Measurements from ENCODE around the gene TMCO5A. TPM values are rescaled to one million over a fixed set of nuclear protein-coding genes. Genes with fewer than 3 reads are reported as not detected.

The TMCO5A gene
- total and polyA plus RNA-seq, 4 donors = 0.07 to 0.30 TPM; not detected in 2

DNA sequence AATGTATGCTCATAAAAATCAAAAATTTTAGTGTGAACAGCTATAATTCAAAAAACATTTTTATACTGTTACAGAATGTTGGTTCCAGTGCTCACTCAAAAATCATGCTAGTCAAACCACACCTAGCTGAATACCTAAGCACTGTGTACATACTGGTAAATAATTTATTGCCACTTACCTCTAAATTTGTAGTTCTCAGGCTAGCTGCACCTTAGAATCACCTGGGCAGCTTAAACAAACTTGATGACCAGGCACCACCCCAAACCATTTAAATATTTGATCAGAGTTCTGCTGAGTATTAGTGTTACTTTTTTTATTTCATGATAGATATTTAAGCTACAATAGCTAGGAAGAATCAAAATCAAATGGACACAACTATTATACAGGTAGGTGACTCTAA, 32.3 kb upstream of the TMCO5A start:
- ATAC-seq (ENCODE audit: insufficient read depth, low FRiP score) (peak; percentile 72), DNase-seq (peak in 1 of 3 donors; percentile 45)
- Histone ChIP-seq H3K4me3 (no peak overlapping the region), H3K27ac (ENCODE audit: low read depth in 1 of 2, low read length in 1 of 2) (no peak overlapping the region), H3K9me3 (ENCODE audit: control insufficient read depth in 4 of 4, insufficient read depth in 3 of 4, low read length in 3 of 4) (no peaks in the 10 kb centered on the region), H3K36me3 (ENCODE audit: control insufficient read depth in 4 of 4, insufficient read depth in 4 of 4, low read length in 4 of 4) (no peaks in the 10 kb centered on the region), H3K9ac (ENCODE audit: insufficient read depth in 1 of 2, low read length in 2 of 2) (no peak overlapping the region), H3K27me3 (ENCODE audit: control insufficient read depth in 3 of 3, insufficient read depth in 3 of 3, low read length in 2 of 3) (no peaks in the 10 kb centered on the region), H3K4me1 (ENCODE audit: control insufficient read depth in 5 of 5, insufficient read depth in 5 of 5, low read length in 5 of 5) (peaks cover 0 to 4% (median 0%) of the 10 kb centered on the region in 5 donors)
- TF ChIP-seq, protein P1, sequence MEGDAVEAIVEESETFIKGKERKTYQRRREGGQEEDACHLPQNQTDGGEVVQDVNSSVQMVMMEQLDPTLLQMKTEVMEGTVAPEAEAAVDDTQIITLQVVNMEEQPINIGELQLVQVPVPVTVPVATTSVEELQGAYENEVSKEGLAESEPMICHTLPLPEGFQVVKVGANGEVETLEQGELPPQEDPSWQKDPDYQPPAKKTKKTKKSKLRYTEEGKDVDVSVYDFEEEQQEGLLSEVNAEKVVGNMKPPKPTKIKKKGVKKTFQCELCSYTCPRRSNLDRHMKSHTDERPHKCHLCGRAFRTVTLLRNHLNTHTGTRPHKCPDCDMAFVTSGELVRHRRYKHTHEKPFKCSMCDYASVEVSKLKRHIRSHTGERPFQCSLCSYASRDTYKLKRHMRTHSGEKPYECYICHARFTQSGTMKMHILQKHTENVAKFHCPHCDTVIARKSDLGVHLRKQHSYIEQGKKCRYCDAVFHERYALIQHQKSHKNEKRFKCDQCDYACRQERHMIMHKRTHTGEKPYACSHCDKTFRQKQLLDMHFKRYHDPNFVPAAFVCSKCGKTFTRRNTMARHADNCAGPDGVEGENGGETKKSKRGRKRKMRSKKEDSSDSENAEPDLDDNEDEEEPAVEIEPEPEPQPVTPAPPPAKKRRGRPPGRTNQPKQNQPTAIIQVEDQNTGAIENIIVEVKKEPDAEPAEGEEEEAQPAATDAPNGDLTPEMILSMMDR (IDR thresholded peaks at IDR 0.05; ENCODE audit: control extremely low read depth, extremely low read depth) = no peak

DNA sequence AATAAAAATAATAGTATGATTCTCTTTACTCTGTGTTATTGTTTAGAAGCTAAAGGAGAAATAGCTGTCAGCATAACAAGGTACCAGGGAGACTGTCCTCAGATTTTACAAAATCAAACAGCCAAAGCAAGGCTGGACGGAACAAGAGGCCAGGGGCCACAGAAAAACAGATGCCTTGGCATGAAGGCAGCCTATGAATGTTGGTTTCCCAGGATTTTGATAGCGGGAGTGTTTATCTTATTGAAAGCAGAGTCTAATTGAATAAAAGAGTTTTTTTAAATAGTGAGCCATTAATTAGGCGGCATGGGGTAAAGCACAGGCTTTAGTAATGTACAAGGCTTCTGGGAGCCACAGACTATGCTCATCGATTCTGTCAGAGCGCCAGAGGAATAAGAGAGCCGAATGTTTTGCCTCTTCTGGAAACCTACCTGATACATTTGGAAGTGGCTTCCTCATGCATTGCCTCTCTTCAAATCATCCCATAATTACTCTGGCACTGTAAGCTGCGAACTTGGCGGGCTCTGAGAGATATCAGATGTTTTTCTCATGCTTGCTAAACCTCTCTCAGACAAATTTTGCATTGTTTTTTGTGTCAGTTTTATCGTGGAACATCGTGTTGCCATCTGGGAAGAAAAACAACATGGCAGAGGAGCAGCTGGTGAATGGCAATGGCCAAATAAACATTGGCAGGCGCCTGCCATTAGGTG, 30.4 kb upstream of the TMCO5A start:
- H3K27ac ChIP-seq (ENCODE audit: low read depth in 1 of 2, low read length in 1 of 2) = no peak overlapping the region
- H3K27me3 ChIP-seq (ENCODE audit: control insufficient read depth in 3 of 3, insufficient read depth in 3 of 3, low read length in 2 of 3) = no peaks in the 10 kb centered on the region
- peak in 2 of 3 donors; percentile 27 to 38 for DNase-seq
- no peak overlapping the region for H3K9ac ChIP-seq (ENCODE audit: insufficient read depth in 1 of 2, low read length in 2 of 2)
- 78 to 79% methylated on average over 11 of the region's 11 CpGs for WGBS, 2 donors
- TF ChIP-seq, protein P1 (IDR thresholded peaks at IDR 0.05; ENCODE audit: control extremely low read depth, extremely low read depth) = no peak
- no peak overlapping the region for H3K4me3 ChIP-seq
- H3K36me3 ChIP-seq (ENCODE audit: control insufficient read depth in 4 of 4, insufficient read depth in 4 of 4, low read length in 4 of 4) = no peaks in the 10 kb centered on the region
- no peaks in the 10 kb centered on the region for H3K9me3 ChIP-seq (ENCODE audit: control insufficient read depth in 4 of 4, insufficient read depth in 3 of 4, low read length in 3 of 4)
- no peak for ATAC-seq (ENCODE audit: insufficient read depth, low FRiP score)
- H3K4me1 ChIP-seq (ENCODE audit: control insufficient read depth in 5 of 5, insufficient read depth in 5 of 5, low read length in 5 of 5) = peaks cover 0 to 4% (median 0%) of the 10 kb centered on the region in 5 donors

DNA sequence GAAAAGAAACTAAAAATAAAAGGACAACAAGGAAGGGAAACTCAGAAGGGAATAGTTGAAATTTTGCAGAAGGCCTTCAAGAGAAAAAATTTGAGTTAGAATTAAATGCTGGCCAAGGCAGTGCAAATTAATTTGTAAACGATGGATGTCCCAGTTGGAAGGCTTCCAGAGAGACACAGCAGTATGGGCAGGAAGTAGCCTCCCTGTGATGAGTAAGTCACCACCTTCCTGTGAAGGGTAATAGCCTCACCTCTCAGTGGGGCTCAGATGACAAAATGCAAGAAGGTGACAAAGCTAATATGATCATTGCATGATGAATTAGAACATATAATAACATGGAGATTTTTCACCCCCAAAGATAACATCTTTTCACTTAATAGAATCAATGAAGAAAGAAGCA, 27.3 kb upstream of the TMCO5A start:
- no peaks in the 10 kb centered on the region for H3K36me3 ChIP-seq (ENCODE audit: control insufficient read depth in 4 of 4, insufficient read depth in 4 of 4, low read length in 4 of 4)
- H3K27me3 ChIP-seq (ENCODE audit: control insufficient read depth in 3 of 3, insufficient read depth in 3 of 3, low read length in 2 of 3) = no peaks in the 10 kb centered on the region
- 41 to 50% methylated on average over 1 of the region's 1 CpG for WGBS, 2 donors
- no peaks in the 10 kb centered on the region for H3K9me3 ChIP-seq (ENCODE audit: control insufficient read depth in 4 of 4, insufficient read depth in 3 of 4, low read length in 3 of 4)
- H3K27ac ChIP-seq (ENCODE audit: low read depth in 1 of 2, low read length in 1 of 2) = no peak overlapping the region
- H3K9ac ChIP-seq (ENCODE audit: insufficient read depth in 1 of 2, low read length in 2 of 2) = no peak overlapping the region
- H3K4me3 ChIP-seq = no peak overlapping the region
- H3K4me1 ChIP-seq (ENCODE audit: control insufficient read depth in 5 of 5, insufficient read depth in 5 of 5, low read length in 5 of 5) = peaks cover 0 to 4% (median 2%) of the 10 kb centered on the region in 5 donors
- DNase-seq (no peak), ATAC-seq (ENCODE audit: insufficient read depth, low FRiP score) (no peak)
- TF ChIP-seq, protein P1 (IDR thresholded peaks at IDR 0.05; ENCODE audit: control extremely low read depth, extremely low read depth) = no peak

All from lung (tissue), 12 donors.